GM23248 (cell line): ENCODE data around the gene HMGXB3. TPM values are rescaled to one million over a fixed set of nuclear protein-coding genes. Genes with fewer than 3 reads are reported as not detected.

Experiments used
- DNase-seq: peaks from one replicate; pipeline ENCODE4 v3.0.0-alpha.2; 2015
- H2AFZ ChIP-seq: fragments of 200-600 bp; sonication (generic); 2 replicates; pipeline ENCODE4 v1.6.1; 2016; ENCODE audit warnings: antibody characterized with exemption
- H3F3A ChIP-seq: fragments of 200-600 bp; sonication (generic); 2 replicates; pipeline ENCODE4 v1.6.1; 2016; ENCODE audit warnings: mild to moderate bottlenecking, antibody characterized with exemption, mixed run types; ENCODE audit not compliant: insufficient read depth
- H3K27ac ChIP-seq: fragments of 200-600 bp; sonication (generic); 2 replicates; pipeline ENCODE4 v1.5.1; 2016; ENCODE audit warnings: mild to moderate bottlenecking
- H3K27me3 ChIP-seq: fragments of 200-600 bp; sonication (generic); replicated peaks from 2 replicates; pipeline ENCODE4 v1.6.1; 2016; ENCODE audit warnings: mild to moderate bottlenecking; ENCODE audit not compliant: insufficient read depth
- H3K36me3 ChIP-seq: fragments of 200-600 bp; sonication (generic); 2 replicates; pipeline ENCODE4 v1.6.1; 2016; ENCODE audit warnings: low read depth, mild to moderate bottlenecking
- H3K4me1 ChIP-seq: fragments of 200-600 bp; sonication (generic); 2 replicates; pipeline ENCODE4 v1.6.1; 2016; ENCODE audit warnings: mild to moderate bottlenecking; ENCODE audit not compliant: insufficient read depth
- H3K4me2 ChIP-seq: fragments of 200-600 bp; sonication (generic); one replicate; pipeline ENCODE4 v1.6.1; 2016; ENCODE audit warnings: mild to moderate bottlenecking; ENCODE audit not compliant: unreplicated experiment
- H3K4me3 ChIP-seq: fragments of 200-600 bp; sonication (generic); 2 replicates; pipeline ENCODE4 v1.5.1; 2016; ENCODE audit warnings: mild to moderate bottlenecking
- H3K79me2 ChIP-seq: fragments of 200-600 bp; sonication (generic); 2 replicates; pipeline ENCODE4 v1.6.1; 2016; ENCODE audit warnings: mild to moderate bottlenecking; ENCODE audit not compliant: insufficient read depth
- H3K9ac ChIP-seq: fragments of 200-600 bp; sonication (generic); 2 replicates; pipeline ENCODE4 v1.6.1; 2016; ENCODE audit warnings: mild to moderate bottlenecking
- H3K9me2 ChIP-seq: fragments of 200-600 bp; sonication (generic); 2 replicates; pipeline ENCODE4 v1.6.1; 2016; ENCODE audit warnings: mixed run types, mild to moderate bottlenecking, moderate library complexity; ENCODE audit not compliant: insufficient read depth
- H3K9me3 ChIP-seq: fragments of 200-600 bp; sonication (generic); one replicate; pipeline ENCODE4 v1.6.1; 2017; ENCODE audit warnings: low read depth
- H4K20me1 ChIP-seq: fragments of 200-600 bp; sonication (generic); 2 replicates; pipeline ENCODE4 v1.6.0; 2016; ENCODE audit not compliant: insufficient read depth
- EZH2 ChIP-seq: fragments of 200-600 bp; sonication (generic); IDR thresholded peaks from 2 replicates; pipeline ENCODE4 v1.6.1; 2018; ENCODE audit warnings: antibody characterized with exemption, mild to moderate bottlenecking; ENCODE audit not compliant: insufficient read depth, poor library complexity, severe bottlenecking
- EZH2phosphoT487 ChIP-seq: fragments of 200-600 bp; sonication (generic); IDR thresholded peaks from 2 replicates; pipeline ENCODE4 v1.6.1; 2018; ENCODE audit warnings: antibody characterized with exemption, moderate library complexity, mild to moderate bottlenecking, low read depth; ENCODE audit not compliant: insufficient read depth
- WGBS, 2 experiments: methylation state at CpG; one replicate each; pipeline ENCODE4 v1.1.6; 2015 to 2017; ENCODE audit warnings: low lambda C conversion rate in 2 of 2, low coverage in 1 of 2; ENCODE audit errors: missing lambda C conversion rate in 2 of 2; 5-methylcytosine and 5-hydroxymethylcytosine counted together
- in situ Hi-C: fragments of 300-500 bp; cut with MboI; formaldehyde crosslinking; loops from 2 replicates; pipeline ENCODE4 v1.15.0; 2020
- polyA plus RNA-seq: library from polyadenylated mRNA; unstranded; fragments of >200 nt; fragmentation: Nextera tagmentation; extraction: Ambion mirVana; gene quantifications from 2 replicates; pipeline ENCODE4 v1.2.1, GENCODE V29; 2016
- total RNA-seq: library from RNA; depleted of rRNA; stranded (reverse); fragments of >200 nt; shearing (Covaris generic); gene quantifications from 2 replicates; pipeline ENCODE4 v1.2.3, GENCODE V29; 2014

HMGXB3 gene
- total and polyA plus RNA-seq, 2 experiments from 2014 or later = 13.6 to 46.5 TPM

DNA sequence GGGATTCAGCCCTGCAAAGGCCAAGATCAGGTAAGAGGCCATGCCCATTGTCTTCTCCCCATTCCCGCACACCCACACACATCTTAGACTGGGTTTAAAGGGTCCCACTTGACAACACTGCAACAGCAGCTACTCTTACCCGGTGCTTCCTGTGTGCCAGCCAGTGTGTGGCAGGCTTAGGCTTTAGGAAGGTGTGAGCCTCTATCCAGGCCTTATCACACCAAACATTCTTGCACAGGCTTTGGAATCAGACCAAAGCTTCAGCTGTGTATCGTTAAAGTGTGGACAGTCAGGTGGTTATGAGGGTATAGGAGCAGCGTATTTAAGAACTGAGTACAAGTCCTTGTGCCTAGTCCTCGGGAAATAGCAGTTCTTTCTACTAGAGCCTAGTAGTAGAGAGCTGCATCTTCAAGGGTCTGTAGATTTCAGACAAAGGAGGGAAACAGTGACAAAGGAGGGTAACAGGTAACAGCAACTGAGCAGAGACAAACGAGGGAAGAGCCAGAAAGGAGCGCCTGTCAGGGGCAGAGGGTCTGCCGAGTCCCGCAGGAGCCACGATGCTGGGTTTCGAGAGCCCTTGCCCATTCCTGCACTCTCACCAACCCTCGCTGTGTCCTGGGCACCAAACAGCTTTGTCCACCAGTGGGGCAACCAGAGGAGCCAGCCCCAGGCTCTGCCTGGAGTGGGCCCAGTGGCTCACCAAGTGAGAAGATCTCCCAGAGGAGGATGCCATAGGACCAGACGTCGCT is 55.0 kb downstream of the HMGXB3 start:
- Histone ChIP-seq H3K27me3 (no peaks in the 10 kb centered on the region), H3K9me2 (no peaks in the 10 kb centered on the region), H3K9me3 (no peaks in the 10 kb centered on the region), H3K36me3 (peaks cover 24% of the 10 kb centered on the region), H3K79me2 (no peaks in the 10 kb centered on the region), H3K4me1 (peaks cover 31% of the 10 kb centered on the region), H3F3A (peaks cover 24% of the 10 kb centered on the region), H4K20me1 (no peaks in the 10 kb centered on the region), H2AFZ (no peak overlapping the region), H3K4me2 (no peak overlapping the region), H3K4me3 (no peak overlapping the region), H3K27ac (no peak overlapping the region), H3K9ac (no peak overlapping the region)
- in situ Hi-C loops = no loop called here
- no peak for TF ChIP-seq EZH2
- TF ChIP-seq EZH2phosphoT487 = no peak
- DNase-seq = no peak
- WGBS, 2 experiments = 88 to 92% methylated on average over 14 of the region's 14 CpGs

DNA sequence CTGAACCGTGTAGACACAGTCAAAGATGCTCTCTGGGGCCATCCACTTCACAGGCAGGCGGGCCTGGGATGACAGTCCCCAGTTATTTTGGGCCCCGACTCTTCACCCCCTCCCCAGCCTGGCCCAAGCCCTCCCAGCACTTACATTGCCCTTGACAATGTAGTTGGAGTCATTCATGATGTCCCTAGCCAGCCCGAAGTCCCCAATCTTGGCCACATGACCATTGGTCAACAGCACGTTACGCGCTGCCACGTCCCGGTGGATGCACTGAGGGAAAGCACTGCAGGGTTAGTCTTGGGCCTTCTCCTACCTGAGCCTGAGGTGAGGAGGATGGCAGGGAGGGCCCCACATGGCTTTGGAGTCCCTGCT is 55.5 kb downstream of the HMGXB3 start:
- H3K79me2 ChIP-seq = no peaks in the 10 kb centered on the region
- 87 to 89% methylated on average over 9 of the region's 9 CpGs for WGBS, 2 experiments
- H3K4me2 ChIP-seq = no peak overlapping the region
- H3K9ac ChIP-seq = no peak overlapping the region
- peaks cover 31% of the 10 kb centered on the region for H3K4me1 ChIP-seq
- H3F3A ChIP-seq = peaks cover 24% of the 10 kb centered on the region
- no peaks in the 10 kb centered on the region for H3K27me3 ChIP-seq
- no peak for DNase-seq
- H4K20me1 ChIP-seq = no peaks in the 10 kb centered on the region
- peaks cover 18% of the 10 kb centered on the region; the same call in 1 of the 2 replicates for H3K36me3 ChIP-seq
- H3K9me3 ChIP-seq = no peaks in the 10 kb centered on the region
- no peaks in the 10 kb centered on the region for H3K9me2 ChIP-seq
- no peak overlapping the region for H3K27ac ChIP-seq
- TF ChIP-seq EZH2 = no peak
- no peak for TF ChIP-seq EZH2phosphoT487
- no peak overlapping the region for H3K4me3 ChIP-seq
- no peak overlapping the region for H2AFZ ChIP-seq
- in situ Hi-C loops = no loop called here

DNA sequence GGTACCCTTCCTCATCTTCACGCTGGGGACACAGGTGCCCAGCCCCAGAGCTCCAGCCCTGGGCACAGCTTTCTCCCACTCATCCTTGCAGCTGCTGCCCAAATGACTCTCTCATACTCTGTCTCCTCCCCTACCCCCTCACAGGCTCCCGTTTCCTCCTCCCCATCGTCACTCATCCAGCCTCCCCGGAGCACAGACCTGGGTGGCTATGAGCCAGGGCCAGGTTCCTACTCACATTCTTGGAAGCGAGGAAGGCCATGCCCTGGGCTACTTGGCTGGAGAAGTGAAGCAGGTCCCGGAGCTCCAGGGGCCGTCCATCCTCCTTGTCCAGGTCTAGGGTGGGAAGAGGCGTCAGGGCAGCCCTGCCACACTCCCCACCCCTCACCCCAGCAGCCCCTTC is 56.5 kb downstream of the HMGXB3 start:
- 72% methylated on average over 7 to 8 of the region's 8 CpGs for WGBS, 2 experiments
- Histone ChIP-seq H4K20me1 (no peaks in the 10 kb centered on the region), H3F3A (peaks cover 22% of the 10 kb centered on the region), H3K27me3 (no peaks in the 10 kb centered on the region), H3K4me3 (no peak overlapping the region), H3K9me2 (no peaks in the 10 kb centered on the region), H3K36me3 (peaks cover 10% of the 10 kb centered on the region; the same call in 1 of the 2 replicates), H2AFZ (no peak overlapping the region), H3K27ac (no peak overlapping the region), H3K9ac (no peak overlapping the region), H3K4me1 (peaks cover 31% of the 10 kb centered on the region), H3K4me2 (no peak overlapping the region), H3K9me3 (no peaks in the 10 kb centered on the region), H3K79me2 (no peaks in the 10 kb centered on the region)
- TF ChIP-seq EZH2phosphoT487 (no peak), EZH2 (no peak)
- in situ Hi-C loops = no loop called here
- no peak for DNase-seq

DNA sequence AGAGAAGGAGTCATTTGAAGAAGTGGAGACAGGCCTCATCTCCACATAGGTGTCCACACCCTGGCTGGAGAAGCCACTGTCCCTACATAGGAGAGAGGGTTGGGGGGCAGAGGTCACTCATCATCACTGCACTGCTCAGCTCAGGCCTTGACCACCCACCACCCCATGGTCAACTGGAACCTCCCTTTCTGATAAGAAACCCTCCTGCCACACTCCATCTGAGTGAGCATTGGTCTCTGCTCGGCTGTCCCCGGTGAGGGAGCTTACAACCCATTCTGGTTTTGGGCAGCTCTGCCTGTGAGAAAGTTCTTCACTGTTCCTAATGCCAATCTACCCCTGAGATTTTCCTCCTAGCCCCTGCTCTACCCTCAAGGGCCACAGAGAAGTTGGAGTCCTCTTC is 57.0 kb downstream of the HMGXB3 start:
- DNase-seq = no peak
- Histone ChIP-seq H2AFZ (no peak overlapping the region), H3K27me3 (no peaks in the 10 kb centered on the region), H3K79me2 (no peaks in the 10 kb centered on the region), H3K4me2 (no peak overlapping the region), H3K9me2 (no peaks in the 10 kb centered on the region), H3K9ac (no peak overlapping the region), H3K9me3 (no peaks in the 10 kb centered on the region), H3K27ac (peak overlapping the region; percentile 63), H3K36me3 (peaks cover 7% of the 10 kb centered on the region; the same call in 1 of the 2 replicates), H4K20me1 (no peaks in the 10 kb centered on the region), H3K4me1 (peaks cover 29% of the 10 kb centered on the region), H3K4me3 (no peak overlapping the region), H3F3A (peaks cover 17% of the 10 kb centered on the region)
- in situ Hi-C loops = no loop called here
- 92 to 93% methylated on average over 2 of the region's 2 CpGs for WGBS, 2 experiments
- TF ChIP-seq EZH2 (no peak), EZH2phosphoT487 (no peak)
